Fibroblast of villous mesenchyme (primary cell): ENCODE results near the gene TST. TPM values are rescaled to one million over a fixed set of nuclear protein-coding genes. Genes with fewer than 3 reads are reported as not detected.

Source experiments
- DNase-seq: peaks from one replicate; pipeline ENCODE4 v3.0.0-alpha.2; 2010; ENCODE audit warnings: low read depth
- H3K4me3 ChIP-seq: 2 replicates; pipeline ENCODE4 v1.5.1; 2011; ENCODE audit warnings: low read depth, mild to moderate bottlenecking, low read length
- CTCF ChIP-seq: IDR thresholded peaks from 2 replicates; pipeline ENCODE4 v1.5.1; 2012; ENCODE audit warnings: low read depth, mild to moderate bottlenecking, low read length; ENCODE audit not compliant: insufficient read depth
- total RNA-seq: library from RNA; depleted of rRNA; stranded (reverse); fragments of >200 nt; gene quantifications from 2 replicates; pipeline ENCODE4 v1.2.3, GENCODE V29; 2012

Gene TST
- total RNA-seq, 1 donor = 54.4 TPM

- no peak for TF ChIP-seq CTCF
- DNase-seq = no peak
- no peak overlapping the region for H3K4me3 ChIP-seq
Measured at GRCh38 chr22:36981247-36981775, 37.9 kb downstream of the TST start.

GRCh38 chr22:36979016-36979910, 40.0 kb downstream of the TST start:
- no peak overlapping the region for H3K4me3 ChIP-seq
- no peak for DNase-seq
- no peak for TF ChIP-seq CTCF

- H3K4me3 ChIP-seq = peak overlapping the region; percentile 51
- TF ChIP-seq CTCF = peak; percentile 88
- peak; percentile 88 for DNase-seq
Measured at GRCh38 chr22:36977947-36978660, 41.1 kb downstream of the TST start.

GRCh38 chr22:36977401-36977861, 41.8 kb downstream of the TST start:
- peak; percentile 36 for TF ChIP-seq CTCF
- peak; percentile 15 for DNase-seq
- peak overlapping the region; percentile 51 for H3K4me3 ChIP-seq

GRCh38 chr22:36976606-36977005, 42.6 kb downstream of the TST start:
- no peak for TF ChIP-seq CTCF
- no peak for DNase-seq
- H3K4me3 ChIP-seq = no peak overlapping the region

- no peak overlapping the region for H3K4me3 ChIP-seq
- peak; percentile 66 for DNase-seq
- TF ChIP-seq CTCF = no peak
Measured at GRCh38 chr22:36971341-36972125, 47.7 kb downstream of the TST start.
